ENCODE measurements around the gene DOK6. TPM values are rescaled to one million over a fixed set of nuclear protein-coding genes. Genes with fewer than 3 reads are reported as not detected.
"Not testable (repeated sequence)": the region's sequence is repeated elsewhere in the genome, so short reads cannot be mapped to it uniquely, and the experiment has no call there.

Gene DOK6
- total RNA-seq, 1 experiment from 2014 or later: 0.18 TPM

GRCh38 chr18:69795791-69796190, 395.1 kb downstream of the DOK6 start:
- peak; percentile 10 for DNase-seq (ENCODE audit: low read depth)

- DNase-seq (ENCODE audit: low read depth): no peak
Observed at GRCh38 chr18:69804776-69805501, 404.3 kb downstream of the DOK6 start.

- DNase-seq (ENCODE audit: low read depth): no peak
Observed at GRCh38 chr18:69808399-69808798, 407.7 kb downstream of the DOK6 start.

- DNase-seq (ENCODE audit: low read depth): no peak
Observed at GRCh38 chr18:69813559-69813958, 412.9 kb downstream of the DOK6 start.

- no peak for DNase-seq (ENCODE audit: low read depth)
Observed at GRCh38 chr18:69814861-69815385, 414.2 kb downstream of the DOK6 start.

- peak; percentile 89 for DNase-seq (ENCODE audit: low read depth)
Observed at GRCh38 chr18:69817335-69817940, 416.8 kb downstream of the DOK6 start.

GRCh38 chr18:69819460-69819859, 418.8 kb downstream of the DOK6 start:
- no peak for DNase-seq (ENCODE audit: low read depth)

- DNase-seq (ENCODE audit: low read depth): no peak
Observed at GRCh38 chr18:69820538-69820937, 419.9 kb downstream of the DOK6 start.

- no peak for DNase-seq (ENCODE audit: low read depth)
Observed at GRCh38 chr18:69830189-69830588, 429.5 kb downstream of the DOK6 start.

- not testable (repeated sequence) for DNase-seq (ENCODE audit: low read depth)
Observed at GRCh38 chr18:69834980-69835379, 434.3 kb downstream of the DOK6 start.

- DNase-seq (ENCODE audit: low read depth): no peak
Observed at GRCh38 chr18:69838003-69838402, 437.3 kb downstream of the DOK6 start.

- DNase-seq (ENCODE audit: low read depth): peak; percentile 40
Observed at GRCh38 chr18:69838620-69839411, 438.1 kb downstream of the DOK6 start.

GRCh38 chr18:69839497-69839896, 438.8 kb downstream of the DOK6 start:
- DNase-seq (ENCODE audit: low read depth): no peak

- no peak for DNase-seq (ENCODE audit: low read depth)
Observed at GRCh38 chr18:69840001-69840400, 439.3 kb downstream of the DOK6 start.

GRCh38 chr18:69840445-69840844, 439.8 kb downstream of the DOK6 start:
- peak; percentile 28 for DNase-seq (ENCODE audit: low read depth)

GRCh38 chr18:69841117-69841516, 440.4 kb downstream of the DOK6 start:
- no peak for DNase-seq (ENCODE audit: low read depth)

- DNase-seq (ENCODE audit: low read depth): no peak
Observed at GRCh38 chr18:69843015-69843414, 442.3 kb downstream of the DOK6 start.

GRCh38 chr18:69844656-69845055, 444.0 kb downstream of the DOK6 start:
- no peak for DNase-seq (ENCODE audit: low read depth)

- no peak for DNase-seq (ENCODE audit: low read depth)
Observed at GRCh38 chr18:69845593-69846506, 445.2 kb downstream of the DOK6 start.

- no peak for DNase-seq (ENCODE audit: low read depth)
Observed at GRCh38 chr18:69853051-69853450, 452.4 kb downstream of the DOK6 start.

GRCh38 chr18:69854455-69854854, 453.8 kb downstream of the DOK6 start:
- DNase-seq (ENCODE audit: low read depth): no peak
